DMS79 (cell line): Measurements from ENCODE around the gene KIRREL3.

Experiments used
- DNase-seq: peaks from one replicate; lab custom pipeline; 2025; lab: John Stamatoyannopoulos, UW

KIRREL3 gene

GRCh38 chr11:126465573-126466188 is 534.9 kb downstream of the KIRREL3 start:
- peak; percentile 41 for DNase-seq

GRCh38 chr11:126464796-126465195 is 535.8 kb downstream of the KIRREL3 start:
- no peak for DNase-seq

- no peak for DNase-seq
These were observed 538.1 kb downstream of the KIRREL3 start for GRCh38 chr11:126462422-126462821.

GRCh38 chr11:126461996-126462395 is 538.6 kb downstream of the KIRREL3 start:
- DNase-seq: no peak

- no peak for DNase-seq
These were observed 539.5 kb downstream of the KIRREL3 start for GRCh38 chr11:126461096-126461440.

GRCh38 chr11:126460417-126461095 is 540.0 kb downstream of the KIRREL3 start:
- no peak for DNase-seq

- no peak for DNase-seq
These were observed 540.8 kb downstream of the KIRREL3 start for GRCh38 chr11:126459691-126460281.

GRCh38 chr11:126457817-126458216 is 542.8 kb downstream of the KIRREL3 start:
- DNase-seq: no peak

- no peak for DNase-seq
These were observed 543.6 kb downstream of the KIRREL3 start for GRCh38 chr11:126456783-126457542.

- DNase-seq: no peak
These were observed 544.5 kb downstream of the KIRREL3 start for GRCh38 chr11:126456089-126456488.

- peak; percentile 70 for DNase-seq
These were observed 548.1 kb downstream of the KIRREL3 start for GRCh38 chr11:126452241-126453101.

GRCh38 chr11:126451211-126451802 is 549.3 kb downstream of the KIRREL3 start:
- no peak for DNase-seq

GRCh38 chr11:126450806-126451205 is 549.8 kb downstream of the KIRREL3 start:
- DNase-seq: no peak

GRCh38 chr11:126450198-126450597 is 550.4 kb downstream of the KIRREL3 start:
- DNase-seq: no peak

- no peak for DNase-seq
These were observed 554.0 kb downstream of the KIRREL3 start for GRCh38 chr11:126446581-126446980.

- no peak for DNase-seq
These were observed 556.5 kb downstream of the KIRREL3 start for GRCh38 chr11:126444072-126444471.

GRCh38 chr11:126443120-126443519 is 557.5 kb downstream of the KIRREL3 start:
- DNase-seq: peak; percentile 49

GRCh38 chr11:126440792-126441514 is 559.6 kb downstream of the KIRREL3 start:
- peak; percentile 97 for DNase-seq

GRCh38 chr11:126440276-126440675 is 560.3 kb downstream of the KIRREL3 start:
- DNase-seq: peak; percentile 90

- DNase-seq: no peak
These were observed 561.9 kb downstream of the KIRREL3 start for GRCh38 chr11:126438691-126439090.

- no peak for DNase-seq
These were observed 562.3 kb downstream of the KIRREL3 start for GRCh38 chr11:126438272-126438671.
